ENCODE measurements around the gene SASH1. TPM values are rescaled to one million over a fixed set of nuclear protein-coding genes. Genes with fewer than 3 reads are reported as not detected.
A peak's percentile ranks its signal among the peaks of the same experiment; 100 is the strongest.

The SASH1 gene
- total RNA-seq, 1 donor from 2014 or later: 75.7 TPM

- Mint-ChIP-seq H3K27ac (ENCODE audit: unreplicated experiment) (peak overlapping the region; percentile 91), H3K27me3 (ENCODE audit: unreplicated experiment) (no peaks in the 10 kb centered on the region), H3K9me3 (ENCODE audit: unreplicated experiment) (no peaks in the 10 kb centered on the region), H3K4me1 (ENCODE audit: unreplicated experiment) (peaks cover 57% of the 10 kb centered on the region), H3K36me3 (ENCODE audit: unreplicated experiment) (peaks cover 47% of the 10 kb centered on the region), H3K4me3 (ENCODE audit: unreplicated experiment) (no peak overlapping the region)
- TF ChIP-seq CTCF (IDR thresholded peaks at IDR 0.05): no peak
- no peak for DNase-seq (ENCODE audit: extremely low spot score, unreplicated experiment)
These were observed 180.9 kb downstream of the SASH1 start for GRCh38 chr6:148523551-148523950.

GRCh38 chr6:148524471-148524882, 181.8 kb downstream of the SASH1 start:
- no peak for DNase-seq (ENCODE audit: extremely low spot score, unreplicated experiment)
- peak overlapping the region; percentile 94 for H3K27ac Mint-ChIP-seq (ENCODE audit: unreplicated experiment)
- peaks cover 59% of the 10 kb centered on the region for H3K4me1 Mint-ChIP-seq (ENCODE audit: unreplicated experiment)
- peak overlapping the region; percentile 57 for H3K4me3 Mint-ChIP-seq (ENCODE audit: unreplicated experiment)
- H3K27me3 Mint-ChIP-seq (ENCODE audit: unreplicated experiment): no peaks in the 10 kb centered on the region
- H3K9me3 Mint-ChIP-seq (ENCODE audit: unreplicated experiment): no peaks in the 10 kb centered on the region
- no peak for TF ChIP-seq CTCF (IDR thresholded peaks at IDR 0.05)
- H3K36me3 Mint-ChIP-seq (ENCODE audit: unreplicated experiment): peaks cover 46% of the 10 kb centered on the region

GRCh38 chr6:148524976-148525375, 182.3 kb downstream of the SASH1 start:
- DNase-seq (ENCODE audit: extremely low spot score, unreplicated experiment): no peak
- Mint-ChIP-seq H3K27me3 (ENCODE audit: unreplicated experiment) (no peaks in the 10 kb centered on the region), H3K27ac (ENCODE audit: unreplicated experiment) (peak overlapping the region; percentile 94), H3K4me1 (ENCODE audit: unreplicated experiment) (peaks cover 60% of the 10 kb centered on the region), H3K4me3 (ENCODE audit: unreplicated experiment) (peak overlapping the region; percentile 57), H3K9me3 (ENCODE audit: unreplicated experiment) (no peaks in the 10 kb centered on the region), H3K36me3 (ENCODE audit: unreplicated experiment) (peaks cover 42% of the 10 kb centered on the region)
- TF ChIP-seq CTCF (IDR thresholded peaks at IDR 0.05): no peak

DNA sequence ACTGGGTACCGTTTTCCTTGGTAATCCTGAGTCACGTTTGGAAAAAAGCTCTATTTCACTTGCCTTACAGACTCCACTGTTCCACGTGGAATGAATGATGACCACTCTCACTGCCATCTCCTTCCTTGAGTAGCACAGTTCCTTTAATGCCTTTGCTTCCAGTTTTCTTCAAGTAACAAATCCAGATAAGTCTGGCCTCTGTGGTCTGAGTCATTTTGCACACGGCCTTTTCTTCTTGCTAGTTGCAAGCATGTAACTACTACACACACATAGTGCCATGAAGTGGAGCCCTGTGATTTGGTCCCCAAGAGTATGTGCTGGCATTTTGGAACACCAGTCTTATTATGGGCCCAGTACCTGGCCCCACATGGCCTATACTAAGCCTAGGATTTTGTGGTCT, 182.8 kb downstream of the SASH1 start:
- Mint-ChIP-seq H3K9me3 (ENCODE audit: unreplicated experiment) (no peaks in the 10 kb centered on the region), H3K27me3 (ENCODE audit: unreplicated experiment) (no peaks in the 10 kb centered on the region), H3K4me3 (ENCODE audit: unreplicated experiment) (peak overlapping the region; percentile 57), H3K27ac (ENCODE audit: unreplicated experiment) (peak overlapping the region; percentile 94), H3K4me1 (ENCODE audit: unreplicated experiment) (peaks cover 63% of the 10 kb centered on the region), H3K36me3 (ENCODE audit: unreplicated experiment) (peaks cover 39% of the 10 kb centered on the region)
- no peak for DNase-seq (ENCODE audit: extremely low spot score, unreplicated experiment)
- TF ChIP-seq CTCF (IDR thresholded peaks at IDR 0.05): no peak

DNA sequence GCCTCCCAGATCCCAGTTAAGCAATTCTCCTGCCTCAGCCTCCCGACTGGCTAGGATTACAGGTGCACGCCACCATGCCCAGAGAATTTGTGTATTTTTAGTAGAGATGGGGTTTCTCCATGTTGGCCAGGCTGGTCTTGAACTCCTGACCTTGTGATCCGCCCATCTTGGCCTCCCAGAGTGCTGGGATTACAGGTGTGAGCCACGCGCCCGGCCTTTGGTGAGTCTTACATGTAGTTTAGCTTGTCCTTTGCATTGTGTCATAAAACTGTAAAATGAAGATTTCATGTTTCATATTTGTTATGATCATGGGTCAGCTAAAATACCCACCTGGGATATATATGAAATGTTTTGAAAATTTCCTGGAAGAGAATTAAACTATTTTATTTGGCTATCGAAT, 183.5 kb downstream of the SASH1 start:
- DNase-seq (ENCODE audit: extremely low spot score, unreplicated experiment): no peak
- TF ChIP-seq CTCF (IDR thresholded peaks at IDR 0.05): no peak
- peaks cover 63% of the 10 kb centered on the region for H3K4me1 Mint-ChIP-seq (ENCODE audit: unreplicated experiment)
- no peaks in the 10 kb centered on the region for H3K9me3 Mint-ChIP-seq (ENCODE audit: unreplicated experiment)
- H3K27ac Mint-ChIP-seq (ENCODE audit: unreplicated experiment): peak overlapping the region; percentile 94
- H3K4me3 Mint-ChIP-seq (ENCODE audit: unreplicated experiment): no peak overlapping the region
- H3K36me3 Mint-ChIP-seq (ENCODE audit: unreplicated experiment): peaks cover 35% of the 10 kb centered on the region
- no peaks in the 10 kb centered on the region for H3K27me3 Mint-ChIP-seq (ENCODE audit: unreplicated experiment)

Measured in osteocyte (in vitro differentiated cells).